ENCODE measurements around the gene OPN1SW. TPM values are rescaled to one million over a fixed set of nuclear protein-coding genes. Genes with fewer than 3 reads are reported as not detected.
A peak's percentile ranks its signal among the peaks of the same experiment; 100 is the strongest.

OPN1SW gene, protein sequence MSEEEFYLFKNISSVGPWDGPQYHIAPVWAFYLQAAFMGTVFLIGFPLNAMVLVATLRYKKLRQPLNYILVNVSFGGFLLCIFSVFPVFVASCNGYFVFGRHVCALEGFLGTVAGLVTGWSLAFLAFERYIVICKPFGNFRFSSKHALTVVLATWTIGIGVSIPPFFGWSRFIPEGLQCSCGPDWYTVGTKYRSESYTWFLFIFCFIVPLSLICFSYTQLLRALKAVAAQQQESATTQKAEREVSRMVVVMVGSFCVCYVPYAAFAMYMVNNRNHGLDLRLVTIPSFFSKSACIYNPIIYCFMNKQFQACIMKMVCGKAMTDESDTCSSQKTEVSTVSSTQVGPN
- 1.7 and 2.1 TPM in 2 replicates for total RNA-seq (2014; rRNA removed)
- polyA plus RNA-seq (2012): 3.5 TPM

DNA sequence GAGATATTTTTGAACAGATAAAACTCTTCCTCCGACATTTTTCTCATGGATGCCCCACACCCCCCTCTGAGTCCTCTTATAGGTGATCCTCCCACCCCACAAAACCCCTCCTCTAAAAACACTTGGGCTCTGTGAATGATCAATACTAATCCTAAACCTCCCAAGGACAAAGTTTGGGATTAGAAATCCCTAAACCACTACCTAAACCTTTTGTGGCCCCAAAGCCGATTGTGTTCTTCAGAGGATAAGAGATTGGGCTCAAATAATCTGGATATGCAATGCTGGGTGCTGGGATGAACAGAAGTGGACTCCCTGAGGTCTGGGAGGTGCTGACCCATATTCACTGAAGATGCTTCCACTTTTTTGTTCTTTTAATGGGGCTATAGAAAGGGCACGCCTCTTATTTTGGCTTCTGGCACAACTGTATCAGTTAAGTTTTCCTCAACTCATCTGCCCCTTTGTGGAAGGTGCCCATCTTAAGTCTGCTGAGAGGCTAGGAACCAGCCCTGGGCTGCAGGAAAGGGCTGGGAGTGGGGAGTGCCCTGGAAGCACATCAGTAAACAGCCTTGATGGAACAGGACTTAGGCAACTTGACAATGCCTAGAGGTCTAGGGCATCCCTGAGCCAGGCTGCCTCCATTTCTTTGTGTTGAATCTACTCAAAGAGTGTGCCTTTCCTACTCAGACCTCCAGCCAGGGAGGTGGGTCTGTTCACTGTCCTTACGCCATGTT lies at the start of gene OPN1SW:
OPN1SW (minus strand) TSS at position 51 of the 731 bp plus-strand sequence; CDS start at position 38, 13 bp downstream.
- no peak for DNase-seq (ENCODE audit: low read depth)

DNA sequence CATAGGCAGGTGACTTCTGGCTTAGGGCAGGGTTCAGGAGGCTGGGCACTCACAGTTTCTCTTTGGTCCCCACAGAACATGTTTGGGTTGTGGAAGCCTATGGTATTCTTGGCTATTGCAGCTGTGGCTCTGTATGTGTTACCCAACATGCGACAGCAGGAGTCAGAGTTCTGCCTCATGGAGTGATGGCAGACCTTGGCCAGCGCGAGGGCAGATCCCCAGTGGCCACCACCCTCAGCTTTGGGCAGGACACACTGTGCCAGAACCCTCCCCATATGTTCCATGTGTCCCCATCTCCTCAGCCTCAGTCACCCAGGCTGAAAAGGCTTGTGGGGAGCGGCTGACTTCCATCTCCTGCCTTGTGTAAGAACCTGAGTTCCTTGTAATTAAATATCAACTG lies 46.1 kb upstream of the OPN1SW start:
- peak; percentile 31 for DNase-seq (ENCODE audit: low read depth)

DNA sequence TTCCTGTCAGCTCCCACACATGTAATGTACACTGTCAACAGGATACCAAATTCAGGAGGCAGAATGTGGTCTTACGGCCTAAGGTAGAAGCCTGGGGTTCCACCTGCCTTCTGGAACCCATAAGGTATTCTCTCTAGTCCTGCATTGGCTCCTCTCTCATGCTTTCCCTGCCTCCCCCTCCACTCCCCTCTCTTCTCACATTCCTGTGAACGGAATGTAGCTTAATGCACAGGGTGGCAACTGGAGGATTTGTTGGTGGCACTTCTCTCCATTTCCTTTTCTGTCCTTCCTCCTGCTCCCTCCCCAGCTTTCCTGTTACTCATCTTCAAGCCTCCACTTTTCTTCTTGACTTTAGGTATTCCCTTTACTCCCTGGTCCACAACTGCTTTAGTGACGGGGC lies 43.1 kb upstream of the OPN1SW start:
- no peak for DNase-seq (ENCODE audit: low read depth)

DNA sequence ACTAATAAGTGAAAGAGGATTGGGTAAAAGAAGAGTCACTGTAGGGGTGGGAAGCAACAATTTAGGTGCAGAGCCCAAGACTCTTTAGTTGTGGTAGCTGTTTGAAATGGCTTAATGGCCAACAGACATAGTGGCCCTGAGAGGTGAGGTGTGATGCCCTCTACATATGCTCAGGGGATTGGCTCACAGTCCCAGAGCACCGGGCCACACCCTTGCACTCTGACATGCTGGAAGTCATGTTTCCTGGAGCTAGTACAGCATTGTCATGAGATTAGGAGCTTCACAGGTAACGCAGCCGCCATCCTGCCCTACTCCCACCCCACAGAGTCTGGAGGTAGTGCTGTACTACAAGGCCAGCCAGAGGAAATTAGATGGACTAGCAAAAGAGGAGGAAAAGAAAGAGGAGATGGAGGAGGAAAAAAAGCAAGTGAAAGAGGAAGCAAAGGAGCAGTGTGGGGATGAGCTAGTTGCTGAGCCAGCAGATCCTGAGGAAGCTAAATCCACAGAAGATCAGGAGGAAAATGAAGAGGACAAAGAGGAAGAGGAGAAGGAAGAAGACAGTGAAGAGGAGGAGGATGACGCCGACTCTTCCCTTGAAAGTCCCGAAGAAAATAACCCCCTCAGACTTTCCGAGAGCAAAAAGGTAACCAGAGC lies 39.8 kb upstream of the OPN1SW start:
- no peak for DNase-seq (ENCODE audit: low read depth)

GRCh38 chr7:128814499-128814898 lies 38.9 kb upstream of the OPN1SW start:
- peak; percentile 26 for DNase-seq (ENCODE audit: low read depth)

DNA sequence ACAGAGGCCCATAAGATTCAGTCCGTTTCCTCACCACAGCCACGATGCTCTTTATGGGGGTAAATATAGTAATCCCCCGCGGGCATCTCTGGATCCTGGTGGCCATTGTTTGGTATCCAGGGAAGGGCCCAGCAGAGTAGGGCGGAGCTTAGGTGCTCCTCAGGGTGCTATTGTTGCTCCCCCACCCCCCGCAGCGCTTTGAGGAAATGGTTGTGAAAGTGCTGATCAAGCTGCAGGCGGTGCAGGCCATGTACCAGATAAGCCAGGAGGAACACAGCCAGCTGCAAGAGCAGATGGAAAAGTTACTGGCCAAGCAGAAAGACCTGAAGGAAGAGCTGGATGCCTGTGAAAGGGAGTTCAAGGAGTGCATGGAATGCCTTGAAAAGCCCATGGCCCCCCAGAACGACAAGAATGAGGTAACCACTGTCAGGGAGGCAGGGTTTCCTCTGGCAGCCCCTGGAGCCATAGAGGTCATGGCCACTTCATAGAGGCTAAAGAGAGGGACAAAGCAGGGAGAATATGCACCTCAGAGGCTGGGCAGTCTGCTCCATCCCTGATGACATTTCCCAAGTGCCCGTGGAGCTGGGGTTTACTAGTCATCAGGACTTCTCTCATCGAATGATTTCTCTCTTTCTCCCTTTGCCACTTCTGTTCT lies 37.0 kb upstream of the OPN1SW start:
- no peak for DNase-seq (ENCODE audit: low read depth)

- DNase-seq (ENCODE audit: low read depth): no peak
Measured at GRCh38 chr7:128811631-128812430, 36.2 kb upstream of the OPN1SW start.

- DNase-seq (ENCODE audit: low read depth): no peak
Measured at GRCh38 chr7:128810997-128811396, 35.4 kb upstream of the OPN1SW start.

- peak; percentile 33 for DNase-seq (ENCODE audit: low read depth)
Measured at GRCh38 chr7:128810473-128810872, 34.9 kb upstream of the OPN1SW start.

DNA sequence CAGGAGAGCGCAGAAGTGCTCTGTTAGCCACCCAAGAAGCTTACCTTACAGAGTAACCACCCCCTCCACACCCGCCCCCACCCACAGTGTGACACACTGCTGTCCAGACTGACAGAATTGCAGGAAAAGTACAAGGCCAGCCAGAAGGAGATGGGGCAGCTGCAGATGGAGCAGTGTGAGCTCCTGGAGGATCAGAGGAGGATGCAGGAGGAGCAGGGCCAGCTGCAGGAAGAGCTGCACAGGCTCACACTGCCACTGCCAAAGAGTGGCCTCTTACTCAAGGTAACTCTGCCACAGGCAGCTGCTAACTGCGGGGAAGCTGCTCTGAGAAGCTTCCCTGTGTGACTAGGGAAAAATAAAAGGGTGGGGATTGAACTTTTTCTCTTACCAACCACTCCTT lies 33.8 kb upstream of the OPN1SW start:
- peak; percentile 71 for DNase-seq (ENCODE audit: low read depth)

- DNase-seq (ENCODE audit: low read depth): no peak
Measured at GRCh38 chr7:128807191-128807590, 31.6 kb upstream of the OPN1SW start.

- no peak for DNase-seq (ENCODE audit: low read depth)
Measured at GRCh38 chr7:128805225-128805624, 29.6 kb upstream of the OPN1SW start.

GRCh38 chr7:128804484-128804883 lies 28.9 kb upstream of the OPN1SW start:
- no peak for DNase-seq (ENCODE audit: low read depth)

DNA sequence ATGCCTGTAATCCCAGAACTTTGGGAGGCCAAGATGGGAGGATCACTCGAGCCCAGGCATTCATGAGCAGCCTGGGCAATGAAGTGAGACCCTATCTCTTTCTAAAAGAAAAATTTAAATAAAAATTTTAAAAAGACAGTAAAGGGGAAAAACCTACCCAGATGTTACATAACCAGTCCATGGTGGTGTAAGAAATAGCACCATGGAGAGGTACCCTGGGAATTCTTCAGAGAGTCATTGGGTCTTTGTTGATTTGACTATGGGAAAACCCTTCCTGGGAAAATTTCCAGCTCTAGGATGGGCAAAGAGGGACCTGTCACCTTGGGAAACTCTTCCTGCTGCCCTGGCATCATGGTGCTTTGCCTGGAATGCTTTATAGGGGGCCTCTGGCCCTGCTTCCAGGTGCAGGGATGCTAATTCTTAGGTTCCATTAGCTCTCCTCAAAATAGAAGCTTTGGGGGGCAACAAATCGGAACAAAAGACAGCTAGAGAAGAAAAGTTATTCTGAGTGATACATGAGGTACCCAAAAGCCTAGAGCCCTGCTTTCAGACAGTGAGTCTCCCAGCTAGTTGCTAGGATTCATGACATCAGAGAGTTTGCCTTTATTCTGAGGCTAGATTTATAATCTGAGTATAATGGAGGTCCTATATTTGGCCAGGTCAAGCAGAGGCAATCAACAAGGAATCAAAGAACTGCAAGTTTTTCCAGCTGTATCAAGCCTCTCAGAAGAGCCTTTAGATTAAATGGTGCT lies 26.2 kb upstream of the OPN1SW start:
- no peak for DNase-seq (ENCODE audit: low read depth)

GRCh38 chr7:128801003-128801402 lies 25.4 kb upstream of the OPN1SW start:
- DNase-seq (ENCODE audit: low read depth): no peak

- DNase-seq (ENCODE audit: low read depth): no peak
Measured at GRCh38 chr7:128800567-128800966, 25.0 kb upstream of the OPN1SW start.

DNA sequence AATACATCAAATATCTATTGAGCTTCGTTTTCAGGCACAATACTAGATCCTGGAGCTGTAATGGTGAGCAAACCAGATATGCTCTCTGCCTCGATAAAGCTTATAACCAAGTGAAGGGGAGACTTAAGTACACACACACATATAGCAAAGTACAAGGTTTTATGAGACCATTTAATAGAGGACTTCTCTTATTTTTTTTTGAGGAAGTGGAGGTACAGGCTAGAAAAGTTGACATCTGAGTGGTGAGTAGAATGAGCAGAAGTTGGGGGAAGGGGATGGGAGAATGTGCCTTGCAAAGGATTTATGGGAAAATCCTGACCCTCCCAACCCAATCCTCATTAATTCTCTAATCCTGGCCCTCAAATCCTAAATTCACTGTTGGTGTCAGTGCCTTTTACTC lies 23.9 kb upstream of the OPN1SW start:
- no peak for DNase-seq (ENCODE audit: low read depth)

DNA sequence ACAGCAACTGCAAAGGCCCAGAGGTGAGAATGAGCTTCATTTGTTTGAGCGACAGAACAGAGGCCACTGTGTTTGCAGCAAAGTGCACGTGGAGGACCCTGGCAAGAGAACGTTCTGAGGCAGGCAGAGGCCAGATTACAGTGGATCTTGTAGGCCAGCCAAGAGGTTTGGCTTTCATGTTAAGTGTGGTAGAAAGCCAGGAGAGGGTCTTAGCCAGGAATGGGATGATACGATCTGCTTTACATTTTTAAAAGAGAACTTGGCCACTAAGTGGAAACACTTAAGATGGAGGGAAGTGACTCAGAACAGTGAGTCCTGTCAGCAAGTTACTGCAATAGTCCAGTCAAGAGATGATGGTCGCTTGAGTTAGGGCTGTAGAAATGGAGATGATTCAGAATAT lies 20.7 kb upstream of the OPN1SW start:
- DNase-seq (ENCODE audit: low read depth): no peak

GRCh38 chr7:128795129-128795528 lies 19.5 kb upstream of the OPN1SW start:
- DNase-seq (ENCODE audit: low read depth): no peak

- no peak for DNase-seq (ENCODE audit: low read depth)
Measured at GRCh38 chr7:128794436-128794835, 18.8 kb upstream of the OPN1SW start.
